Endodermal cell (in vitro differentiated cells): Measurements from ENCODE around the gene GIGYF1. TPM values are rescaled to one million over a fixed set of nuclear protein-coding genes. Genes with fewer than 3 reads are reported as not detected.

Source experiments
- DNase-seq: peaks from one replicate; pipeline ENCODE4 v3.0.0-alpha.2; 2017
- H3K27ac ChIP-seq: 2 replicates; pipeline ENCODE4 v1.5.1; 2013; ENCODE audit warnings: mild to moderate bottlenecking, low read depth, low read length, moderate library complexity
- H3K27me3 ChIP-seq: 2 replicates; pipeline ENCODE4 v1.6.1; 2013; ENCODE audit warnings: mild to moderate bottlenecking, low read length, moderate library complexity; ENCODE audit not compliant: insufficient read depth, control insufficient read depth, poor library complexity, severe bottlenecking
- H3K36me3 ChIP-seq: 2 replicates; pipeline ENCODE4 v1.7.0; 2013; ENCODE audit warnings: mild to moderate bottlenecking, low read length, moderate library complexity; ENCODE audit not compliant: control insufficient read depth, insufficient read depth
- H3K4me1 ChIP-seq: one replicate; pipeline ENCODE4 v1.7.0; 2013; ENCODE audit warnings: low read length; ENCODE audit not compliant: control insufficient read depth, insufficient read depth
- H3K4me3 ChIP-seq: 2 replicates; pipeline ENCODE4 v1.5.1; 2013; ENCODE audit warnings: mild to moderate bottlenecking, low read length, moderate library complexity
- H3K9ac ChIP-seq: 2 replicates; pipeline ENCODE4 v1.6.1; 2013; ENCODE audit warnings: mild to moderate bottlenecking, low read length, moderate library complexity; ENCODE audit not compliant: poor library complexity, severe bottlenecking; ENCODE audit errors: extremely low read depth
- H3K9me3 ChIP-seq: 2 replicates; pipeline ENCODE4 v1.6.1; 2013; ENCODE audit warnings: mild to moderate bottlenecking, low read length, moderate library complexity; ENCODE audit not compliant: control insufficient read depth
- H3K27ac Mint-ChIP-seq: 2 replicates; pipeline ENCODE4 v1.8.0; 2020; ENCODE audit warnings: mixed read lengths
- H3K27me3 Mint-ChIP-seq: 2 replicates; pipeline ENCODE4 v1.8.0; 2021; ENCODE audit warnings: mild to moderate bottlenecking, mixed read lengths; ENCODE audit not compliant: insufficient read depth
- H3K36me3 Mint-ChIP-seq: 2 replicates; pipeline ENCODE4 v1.8.0; 2020; ENCODE audit warnings: low read depth, mixed read lengths
- H3K4me1 Mint-ChIP-seq: 2 replicates; pipeline ENCODE4 v1.8.0; 2020; ENCODE audit warnings: mixed read lengths
- H3K4me3 Mint-ChIP-seq: 2 replicates; pipeline ENCODE4 v1.8.0; 2020; ENCODE audit warnings: mild to moderate bottlenecking, moderate library complexity, mixed read lengths
- H3K9me3 Mint-ChIP-seq: 2 replicates; pipeline ENCODE4 v1.8.0; 2020; ENCODE audit warnings: mild to moderate bottlenecking, mixed read lengths
- WGBS, 2 experiments: methylation state at CpG; one replicate each; pipeline versions ENCODE4 v1.1.5 to v1.1.7; 2013; ENCODE audit warnings: missing lambda C conversion rate in 2 of 2, mixed read lengths in 1 of 2; ENCODE audit not compliant: insufficient coverage in 1 of 2, insufficient read length in 1 of 2; 5-methylcytosine and 5-hydroxymethylcytosine counted together
- total RNA-seq, 2 donors: library from RNA; stranded (reverse); fragmentation: NEBNext Ultra II Directional in 1 of 2; extraction: Animal tissue kit (Norgen Biotek cat#: 25700) in 1 of 2; gene quantifications; 2 replicates in 1 of 2; 3 replicates in 1 of 2; pipeline ENCODE4 v1.2.1, GENCODE V29; 2021
- TF ChIP-seq, protein P1 (sequence below): fragments of 200-600 bp; sonication (generic); conservative IDR thresholded peaks from 2 replicates; pipeline ENCODE4 v1.5.0; 2021; ENCODE audit warnings: antibody characterized with exemption, mild to moderate bottlenecking

GIGYF1 gene
- total RNA-seq, 2 donors from 2014 or later = 90.0 to 101 TPM

DNA sequence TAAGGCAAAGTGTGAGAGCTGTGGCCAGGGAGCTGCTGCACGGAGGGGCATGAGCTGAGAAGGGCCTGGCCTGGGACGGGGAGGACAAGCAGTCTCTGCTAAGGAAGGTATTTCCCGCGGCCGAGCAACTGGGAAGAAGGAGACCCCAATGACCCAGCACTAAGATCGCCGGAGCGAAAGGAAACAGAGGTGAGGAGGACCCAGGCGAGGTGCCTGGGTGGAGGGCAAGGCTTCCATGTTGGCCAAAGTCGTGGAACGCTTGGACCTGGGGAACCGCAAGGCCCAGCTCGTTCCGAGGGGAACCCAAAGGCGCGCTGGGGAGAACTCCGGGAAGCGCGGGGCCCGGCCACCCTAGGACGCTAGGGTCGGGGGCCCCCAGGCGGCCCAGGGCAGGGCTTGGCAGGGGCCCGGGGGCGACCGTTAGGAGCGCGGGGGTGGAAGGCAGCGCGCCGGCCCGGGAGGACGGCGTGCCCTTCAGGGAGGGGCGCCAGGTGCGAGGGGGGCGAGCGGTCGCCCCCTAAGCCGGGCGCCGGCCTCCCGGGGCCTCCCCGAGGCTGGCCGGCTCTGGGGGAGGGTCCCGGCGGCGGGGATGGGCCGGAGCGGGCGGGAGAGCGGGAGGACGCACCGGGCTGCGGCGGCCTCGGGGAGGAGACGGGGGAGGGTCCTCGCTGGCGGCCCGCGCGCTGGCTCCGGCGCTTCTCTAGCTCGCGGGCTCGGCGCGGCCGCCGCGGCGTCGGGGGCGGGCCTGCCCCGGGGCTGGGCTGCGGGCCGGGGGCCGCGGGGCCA lies 545 bp downstream of the GIGYF1 start:
- DNase-seq = peak; percentile 59
- Histone ChIP-seq H3K27ac (peak overlapping the region; percentile 32), H3K4me1 (peaks cover 12% of the 10 kb centered on the region), H3K36me3 (peaks cover 15% of the 10 kb centered on the region), H3K9me3 (no peaks in the 10 kb centered on the region), H3K4me3 (peak overlapping the region; percentile 94), H3K27me3 (no peaks in the 10 kb centered on the region), H3K9ac (peak overlapping the region; percentile 78)
- H3K4me3 Mint-ChIP-seq = peak overlapping the region; percentile 92
- peaks cover 8% of the 10 kb centered on the region for H3K27me3 Mint-ChIP-seq
- TF ChIP-seq, protein P1, sequence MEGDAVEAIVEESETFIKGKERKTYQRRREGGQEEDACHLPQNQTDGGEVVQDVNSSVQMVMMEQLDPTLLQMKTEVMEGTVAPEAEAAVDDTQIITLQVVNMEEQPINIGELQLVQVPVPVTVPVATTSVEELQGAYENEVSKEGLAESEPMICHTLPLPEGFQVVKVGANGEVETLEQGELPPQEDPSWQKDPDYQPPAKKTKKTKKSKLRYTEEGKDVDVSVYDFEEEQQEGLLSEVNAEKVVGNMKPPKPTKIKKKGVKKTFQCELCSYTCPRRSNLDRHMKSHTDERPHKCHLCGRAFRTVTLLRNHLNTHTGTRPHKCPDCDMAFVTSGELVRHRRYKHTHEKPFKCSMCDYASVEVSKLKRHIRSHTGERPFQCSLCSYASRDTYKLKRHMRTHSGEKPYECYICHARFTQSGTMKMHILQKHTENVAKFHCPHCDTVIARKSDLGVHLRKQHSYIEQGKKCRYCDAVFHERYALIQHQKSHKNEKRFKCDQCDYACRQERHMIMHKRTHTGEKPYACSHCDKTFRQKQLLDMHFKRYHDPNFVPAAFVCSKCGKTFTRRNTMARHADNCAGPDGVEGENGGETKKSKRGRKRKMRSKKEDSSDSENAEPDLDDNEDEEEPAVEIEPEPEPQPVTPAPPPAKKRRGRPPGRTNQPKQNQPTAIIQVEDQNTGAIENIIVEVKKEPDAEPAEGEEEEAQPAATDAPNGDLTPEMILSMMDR = no peak
- peaks cover 19% of the 10 kb centered on the region for H3K4me1 Mint-ChIP-seq
- peaks cover 12% of the 10 kb centered on the region for H3K36me3 Mint-ChIP-seq
- 0% methylated on average over 19 to 81 of the region's 81 CpGs for WGBS, 2 experiments
- peak overlapping the region; percentile 96 for H3K27ac Mint-ChIP-seq
- no peaks in the 10 kb centered on the region for H3K9me3 Mint-ChIP-seq

DNA sequence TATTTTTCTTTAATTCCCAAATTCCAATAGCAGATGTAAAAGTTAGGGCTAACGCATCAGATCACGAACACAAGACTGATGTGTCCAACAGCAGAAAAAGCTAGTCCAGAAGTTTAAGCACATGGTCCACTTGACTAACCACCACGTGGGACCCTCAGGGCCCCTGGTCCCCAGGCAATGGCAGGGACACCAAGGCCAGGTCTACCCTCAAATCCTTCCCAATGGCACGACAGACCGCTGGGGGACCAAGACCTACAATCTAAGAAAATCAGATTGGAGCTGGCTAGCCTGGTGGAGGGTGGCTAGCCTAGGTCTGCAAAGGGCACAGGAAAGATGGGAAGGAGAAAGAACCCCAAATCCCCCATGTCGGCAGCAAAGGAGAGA lies 1.5 kb downstream of the GIGYF1 start:
- H3K4me3 Mint-ChIP-seq = peak overlapping the region; percentile 92
- H3K27ac Mint-ChIP-seq = peak overlapping the region; percentile 96
- Histone ChIP-seq H3K27ac (no peak overlapping the region), H3K4me1 (peaks cover 12% of the 10 kb centered on the region), H3K4me3 (peak overlapping the region; percentile 94), H3K27me3 (no peaks in the 10 kb centered on the region), H3K9ac (no peak overlapping the region), H3K36me3 (peaks cover 23% of the 10 kb centered on the region), H3K9me3 (no peaks in the 10 kb centered on the region)
- TF ChIP-seq, protein P1 = no peak
- H3K27me3 Mint-ChIP-seq = peaks cover 8% of the 10 kb centered on the region
- DNase-seq = no peak
- WGBS, 2 experiments = 55 to 60% methylated on average over 4 to 6 of the region's 6 CpGs
- H3K36me3 Mint-ChIP-seq = peaks cover 21% of the 10 kb centered on the region
- peaks cover 19% of the 10 kb centered on the region for H3K4me1 Mint-ChIP-seq
- H3K9me3 Mint-ChIP-seq = no peaks in the 10 kb centered on the region

DNA sequence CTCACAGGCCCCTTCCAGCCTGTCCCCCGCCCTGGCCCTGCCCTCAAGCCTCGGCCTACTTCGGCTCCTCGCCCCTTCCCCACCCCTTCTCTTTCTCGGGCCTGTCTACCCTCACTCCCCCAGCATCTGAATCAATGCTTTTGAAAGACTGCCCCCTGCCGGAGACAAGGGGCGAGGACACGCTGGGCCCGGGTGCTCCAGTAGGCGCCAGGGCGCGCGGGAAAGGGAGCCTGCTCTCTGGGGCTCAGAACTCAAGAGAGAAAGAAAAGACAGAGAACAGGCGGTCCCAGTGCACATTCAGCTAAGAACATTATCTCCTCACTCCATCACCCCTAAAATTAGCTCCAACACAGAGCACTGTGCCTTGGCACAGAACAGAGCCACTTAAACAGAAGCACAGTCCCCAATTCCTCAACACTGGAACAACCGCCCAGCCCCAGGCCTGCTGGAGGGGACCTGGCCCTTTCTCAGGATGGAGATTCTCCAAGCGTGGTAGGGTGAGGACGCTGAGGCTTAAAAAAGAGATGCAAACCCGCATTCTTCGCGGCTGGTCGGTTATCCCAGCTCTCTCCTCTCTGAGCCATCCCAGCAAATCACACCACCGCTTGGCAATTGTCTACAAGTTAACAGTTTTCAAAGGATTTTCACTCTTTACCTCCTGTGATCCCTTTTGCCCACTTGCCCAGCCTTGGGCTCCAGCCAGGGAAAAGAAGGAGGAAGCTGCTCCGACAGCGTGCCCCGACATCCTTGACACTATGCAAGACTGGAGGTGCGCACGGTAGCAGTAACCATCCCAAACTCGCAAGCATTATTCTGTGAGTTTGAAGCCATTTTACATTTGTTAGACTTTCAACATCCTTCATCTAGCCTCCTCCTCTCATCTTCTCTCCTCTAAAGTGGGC lies 2.1 kb downstream of the GIGYF1 start:
- Histone ChIP-seq H3K27ac (no peak overlapping the region), H3K4me1 (peaks cover 12% of the 10 kb centered on the region), H3K4me3 (peak overlapping the region; percentile 94), H3K9ac (no peak overlapping the region), H3K9me3 (no peaks in the 10 kb centered on the region), H3K27me3 (no peaks in the 10 kb centered on the region), H3K36me3 (peaks cover 25% of the 10 kb centered on the region)
- DNase-seq = peak; percentile 96
- Mint-ChIP-seq H3K4me1 (peaks cover 19% of the 10 kb centered on the region), H3K27ac (peak overlapping the region; percentile 90), H3K4me3 (peak overlapping the region; percentile 92), H3K36me3 (peaks cover 22% of the 10 kb centered on the region), H3K27me3 (peaks cover 8% of the 10 kb centered on the region), H3K9me3 (no peaks in the 10 kb centered on the region)
- WGBS, 2 experiments = 28 to 47% methylated on average over 9 to 28 of the region's 28 CpGs
- TF ChIP-seq, protein P1 = peak; percentile 97
